HPDE6-E6E7 (cell line): ENCODE results near the gene CCDC159.

Source experiments
- DNase-seq: peaks from one replicate; pipeline ENCODE4 v3.0.0; 2011; ENCODE audit warnings: missing footprints; ENCODE audit errors: extremely low spot score

The CCDC159 gene

GRCh38 chr19:11390933-11391680 is 44.8 kb downstream of the CCDC159 start:
- DNase-seq: no peak

- DNase-seq: no peak
Observed at GRCh38 chr19:11397089-11397610, 50.8 kb downstream of the CCDC159 start.

DNA sequence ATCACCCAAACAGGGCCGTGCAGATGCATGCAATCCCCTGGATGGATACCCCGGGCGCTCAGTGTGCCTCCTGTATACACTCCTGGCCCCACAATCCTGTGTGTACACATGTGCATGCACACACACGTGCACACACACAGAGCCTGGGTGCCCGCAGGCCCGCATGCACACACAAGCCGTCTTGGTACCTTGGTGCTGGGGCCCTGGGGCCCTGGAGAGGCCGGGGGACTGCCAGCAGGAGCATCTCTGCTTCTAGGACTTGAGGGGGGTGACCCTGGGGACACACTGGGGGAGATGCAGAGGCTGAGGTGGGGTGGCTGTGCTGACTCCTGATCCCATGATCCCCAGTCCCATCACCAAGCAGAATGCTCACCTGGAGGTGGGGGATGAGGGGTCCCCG is 53.3 kb downstream of the CCDC159 start:
- no peak for DNase-seq

- DNase-seq: no peak
Observed at GRCh38 chr19:11400798-11401197, 54.5 kb downstream of the CCDC159 start.

DNA sequence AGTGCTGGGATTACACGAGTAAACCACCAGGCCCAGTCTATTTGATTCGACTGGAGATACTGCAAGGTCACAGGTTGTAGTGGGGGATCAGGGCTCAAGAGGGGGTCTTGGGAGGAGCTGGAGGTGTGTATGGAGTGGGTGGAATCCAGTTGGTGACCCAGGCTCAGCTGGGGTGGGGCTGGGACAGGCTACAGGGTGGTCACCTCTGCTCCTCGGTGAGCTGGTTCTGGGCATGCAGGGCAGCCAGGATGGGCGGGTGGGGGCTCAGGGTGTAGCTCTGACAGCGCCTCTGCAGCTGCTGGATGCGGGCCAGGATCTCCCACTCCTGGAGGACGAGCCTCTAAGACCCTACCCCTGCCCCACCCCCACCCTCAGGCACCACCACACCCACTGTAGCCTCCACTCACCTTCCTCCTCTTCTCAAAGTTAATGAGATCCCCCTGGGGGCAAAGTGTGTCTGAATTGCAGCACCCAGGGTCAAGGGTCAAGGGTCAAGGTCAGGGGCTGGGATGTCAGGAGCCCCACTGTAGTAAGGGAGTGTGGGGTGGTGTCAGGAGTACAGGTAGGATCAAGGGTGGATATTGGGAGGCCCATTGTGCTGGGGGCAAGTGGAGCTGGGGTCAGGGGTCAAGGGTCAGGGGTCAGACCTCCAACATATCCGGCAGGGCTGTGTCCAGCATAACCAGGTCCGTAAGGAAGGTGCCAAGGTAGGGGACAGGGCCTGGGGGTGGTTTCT is 55.7 kb downstream of the CCDC159 start:
- no peak for DNase-seq
